Tibial nerve (tissue), 4 donors: ENCODE results near the gene KDM8.

Experiments
- CTCF ChIP-seq, 5 experiments: fragments of 200-600 bp in 3 of 5; fragments of 450-650 bp in 2 of 5; sonication (generic) in 3 of 5; IDR thresholded peaks; one replicate each; pipeline ENCODE4 v1.5.1; 2016 to 2019; ENCODE audit warnings: antibody characterized with exemption in 5 of 5, mild to moderate bottlenecking in 3 of 5, moderate library complexity in 2 of 5
- EP300 ChIP-seq, 2 donors: sonication (generic); formaldehyde crosslinking; IDR thresholded peaks; one replicate each; pipeline ENCODE4 v1.6.1; 2017; ENCODE audit warnings: antibody characterized with exemption in 2 of 2, mild to moderate bottlenecking in 1 of 2
- POLR2A ChIP-seq, 2 donors: fragments of 450-650 bp; IDR thresholded peaks; one replicate each; pipeline ENCODE4 v1.6.1; 2017; ENCODE audit warnings: antibody characterized with exemption in 2 of 2, mild to moderate bottlenecking in 2 of 2, moderate library complexity in 2 of 2

GRCh38 chr16:27251541-27252205, 48.3 kb downstream of the KDM8 start:
- TF ChIP-seq POLR2A (IDR thresholded peaks at IDR 0.05) (no peak), CTCF (IDR thresholded peaks at IDR 0.05) (no peak), EP300 (IDR thresholded peaks at IDR 0.05) (no peak)
